T-helper 9 cell (primary cell): ENCODE data around the gene DOCK1.

ENCODE experiments used
- DNase-seq: peaks from one replicate; pipeline ENCODE4 v3.0.0-alpha.2; 2020

Gene DOCK1

GRCh38 chr10:127408733-127409132 lies 503.5 kb downstream of the DOCK1 start:
- DNase-seq, result no peak

GRCh38 chr10:127410030-127410429 lies 504.8 kb downstream of the DOCK1 start:
- DNase-seq, result no peak

- DNase-seq, result no peak
Measured at GRCh38 chr10:127411062-127411461, 505.8 kb downstream of the DOCK1 start.

- no peak for DNase-seq
Measured at GRCh38 chr10:127413326-127413725, 508.1 kb downstream of the DOCK1 start.

DNA sequence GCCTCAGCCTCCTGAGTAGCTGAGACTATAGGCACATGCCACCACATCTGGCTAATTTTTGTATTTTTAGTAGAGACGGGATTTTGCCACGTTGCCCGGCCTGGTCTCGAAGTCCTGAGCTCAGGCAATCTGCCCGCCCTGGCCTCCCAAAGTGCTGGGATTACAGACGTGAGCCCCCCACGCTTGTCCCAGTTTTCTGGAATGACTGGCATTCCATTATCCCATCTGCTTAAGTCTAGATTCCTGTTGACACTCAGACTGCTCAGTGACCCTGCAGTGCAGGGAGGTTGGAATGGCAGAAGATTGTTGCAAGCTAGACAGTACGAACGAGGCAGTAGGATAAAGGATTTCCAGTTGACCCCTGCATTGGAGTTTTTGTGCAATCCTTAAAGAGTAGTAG lies 508.8 kb downstream of the DOCK1 start:
- no peak for DNase-seq

DNA sequence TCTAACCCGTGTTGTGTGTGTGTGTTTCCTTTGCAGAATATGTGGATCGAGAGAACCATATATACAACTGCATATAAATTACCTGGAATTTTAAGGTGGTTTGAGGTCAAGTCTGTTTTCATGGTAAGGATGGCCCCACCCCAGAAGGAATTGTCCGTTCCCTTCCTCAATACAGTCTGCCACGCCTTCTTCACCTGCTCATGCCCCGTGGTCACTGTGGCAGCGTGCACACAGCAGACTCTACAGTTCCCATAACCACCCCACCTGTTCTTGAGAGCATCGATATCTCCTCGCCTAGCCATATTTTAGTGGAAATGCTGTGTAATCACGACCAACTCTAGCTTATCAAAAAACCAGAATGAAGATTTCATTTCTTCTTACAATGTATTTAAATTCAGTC lies 509.9 kb downstream of the DOCK1 start:
- no peak for DNase-seq

- DNase-seq, result no peak
Measured at GRCh38 chr10:127415901-127416581, 510.8 kb downstream of the DOCK1 start.

DNA sequence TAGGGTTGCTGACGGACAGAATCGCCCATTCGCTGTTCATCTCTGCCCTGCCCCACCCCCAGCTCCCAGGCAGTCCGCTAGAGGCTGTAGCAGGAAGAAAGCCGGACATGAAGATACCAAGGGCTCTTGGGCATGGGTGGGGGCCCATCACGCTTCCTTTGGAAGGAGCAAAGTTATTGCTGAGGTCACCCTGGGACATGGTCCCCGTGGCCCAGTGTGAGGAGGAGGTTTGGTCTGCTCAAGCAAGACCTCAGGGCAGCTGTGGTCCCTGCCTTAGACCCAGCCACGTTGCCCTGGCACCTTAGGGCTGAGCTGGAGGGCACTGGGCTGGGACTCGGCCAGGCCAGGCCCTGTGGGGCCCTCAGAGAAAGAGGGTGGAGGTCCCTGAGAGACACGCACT lies 511.8 kb downstream of the DOCK1 start:
- no peak for DNase-seq

- DNase-seq, result no peak
Measured at GRCh38 chr10:127417686-127418401, 512.6 kb downstream of the DOCK1 start.

GRCh38 chr10:127418536-127419168 lies 513.4 kb downstream of the DOCK1 start:
- no peak for DNase-seq

GRCh38 chr10:127420138-127420684 lies 515.0 kb downstream of the DOCK1 start:
- DNase-seq, result no peak

- DNase-seq, result no peak
Measured at GRCh38 chr10:127423218-127423915, 518.1 kb downstream of the DOCK1 start.

DNA sequence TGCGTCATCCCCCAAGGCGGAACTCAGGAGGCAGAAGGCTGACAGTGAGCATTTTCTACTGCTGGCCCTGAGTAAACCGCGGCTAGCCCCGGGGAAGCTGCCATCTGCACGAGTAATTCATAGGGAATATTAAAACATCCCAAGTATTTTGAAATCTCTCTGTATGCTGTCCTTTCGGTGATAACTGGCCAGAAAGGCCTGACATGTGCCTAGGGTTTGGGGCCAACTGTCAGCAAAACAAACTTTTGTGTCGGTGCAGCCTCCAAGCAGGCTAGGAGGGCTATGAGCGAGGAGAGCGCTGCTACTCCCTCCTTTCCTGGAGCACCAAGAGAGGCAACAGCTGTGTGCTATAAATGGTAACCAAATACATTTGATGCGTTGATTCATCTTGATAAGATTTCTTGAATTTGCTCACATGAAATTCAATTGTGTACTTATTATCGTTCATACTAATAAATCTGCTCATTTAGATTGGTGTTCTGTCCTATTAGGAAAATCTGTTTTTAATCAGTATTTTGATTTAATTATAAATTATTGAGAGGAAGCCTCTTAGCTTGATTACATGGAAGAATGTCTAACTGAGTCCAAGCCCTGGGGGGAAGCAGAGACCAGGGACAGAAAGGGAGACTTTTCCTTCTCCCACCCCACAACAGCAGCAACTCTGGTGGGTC lies 519.5 kb downstream of the DOCK1 start:
- DNase-seq, result no peak

DNA sequence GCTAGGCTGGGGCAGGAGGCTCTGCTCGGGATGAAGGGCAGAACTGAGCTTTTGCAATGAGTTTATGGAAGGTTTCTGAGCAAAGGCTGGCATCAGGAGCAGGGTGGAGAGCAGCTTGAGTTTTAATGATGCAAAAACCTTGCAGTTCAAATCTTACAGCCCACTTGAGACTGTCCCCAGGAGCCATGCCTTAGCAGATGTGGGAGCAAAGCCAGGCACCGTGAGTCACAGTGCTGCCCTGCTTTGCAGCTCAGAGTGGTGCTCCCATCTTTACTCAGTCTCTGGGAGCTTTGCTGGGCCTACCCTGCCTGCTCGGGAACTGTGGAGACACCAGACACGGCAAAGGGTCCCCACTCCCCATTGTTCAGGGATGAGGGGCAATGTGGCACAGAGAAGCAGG lies 521.5 kb downstream of the DOCK1 start:
- DNase-seq, result no peak

DNA sequence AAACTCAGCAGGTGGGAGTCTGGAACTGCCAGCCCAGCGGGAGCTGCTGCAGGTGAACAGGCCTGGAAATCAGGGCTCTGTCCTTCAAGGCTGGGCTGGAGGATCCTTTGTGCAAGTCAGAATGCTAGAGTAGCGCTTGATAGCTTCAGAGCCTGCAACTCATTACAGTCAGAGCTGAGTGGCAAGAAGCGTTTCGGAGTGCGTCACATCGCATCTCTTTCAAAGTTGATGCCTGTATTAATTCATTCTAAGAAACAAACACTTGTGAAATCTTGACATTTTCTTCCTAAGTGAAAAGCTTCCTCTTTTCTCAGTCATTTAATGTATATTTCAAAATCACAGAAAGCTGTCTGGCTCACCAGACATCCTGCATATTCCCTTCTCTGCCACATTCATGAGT lies 522.7 kb downstream of the DOCK1 start:
- DNase-seq, result no peak

GRCh38 chr10:127428385-127428980 lies 523.3 kb downstream of the DOCK1 start:
- no peak for DNase-seq

DNA sequence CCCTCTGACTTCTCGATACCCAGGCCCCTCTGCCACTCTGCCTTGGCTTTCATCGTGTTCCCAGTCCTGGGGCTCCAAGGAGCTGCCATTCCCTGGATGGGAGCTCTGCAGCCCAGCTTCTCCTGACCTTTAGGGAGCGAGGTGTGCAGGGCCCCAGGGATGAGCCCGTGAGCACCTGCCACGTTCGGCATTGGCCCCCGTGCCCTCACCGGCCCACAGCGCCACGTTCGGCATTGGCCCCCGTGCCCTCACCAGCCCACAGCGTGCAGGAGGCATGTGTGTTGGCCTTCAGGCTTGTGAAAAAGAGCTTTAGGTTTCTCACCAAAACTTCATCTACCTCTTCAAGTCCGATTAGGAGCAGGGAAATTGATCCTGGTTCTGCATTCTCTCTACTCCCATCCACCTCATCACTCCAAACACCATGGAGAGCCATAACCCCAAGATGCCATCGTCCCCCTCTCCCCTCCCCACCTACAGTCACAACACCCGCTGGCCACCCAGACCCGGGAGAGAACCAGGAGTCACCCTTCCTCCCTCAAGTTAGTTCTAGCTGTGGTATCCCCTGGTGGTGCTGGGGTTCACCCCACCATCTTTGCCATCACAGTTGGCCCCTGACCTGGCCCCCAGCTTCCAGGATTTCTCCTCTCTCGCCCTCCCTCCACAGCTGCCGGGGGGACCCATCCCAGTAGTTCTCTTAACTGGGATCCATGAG lies 524.5 kb downstream of the DOCK1 start:
- DNase-seq, result no peak

DNA sequence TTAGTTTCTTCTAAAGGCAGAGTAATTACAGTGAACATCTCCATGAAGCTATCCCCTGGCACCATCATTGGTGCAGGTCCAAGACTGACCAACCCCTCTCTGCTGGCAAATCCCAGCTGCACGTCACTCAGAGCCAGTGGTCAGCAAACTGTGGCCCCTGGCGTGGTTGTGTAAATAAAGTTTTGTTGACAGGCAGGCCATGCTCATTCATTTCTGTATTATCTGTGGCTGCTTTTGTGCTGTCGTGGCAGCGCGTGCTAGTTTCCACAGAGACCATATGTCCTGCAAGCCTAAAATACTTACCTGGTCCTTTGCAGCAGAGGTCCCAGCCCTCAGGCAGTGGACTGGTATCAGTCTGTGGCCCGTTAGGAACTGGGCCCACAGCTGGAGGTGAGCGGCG lies 526.3 kb downstream of the DOCK1 start:
- DNase-seq, result no peak

GRCh38 chr10:127434006-127434405 lies 528.8 kb downstream of the DOCK1 start:
- DNase-seq, result no peak

DNA sequence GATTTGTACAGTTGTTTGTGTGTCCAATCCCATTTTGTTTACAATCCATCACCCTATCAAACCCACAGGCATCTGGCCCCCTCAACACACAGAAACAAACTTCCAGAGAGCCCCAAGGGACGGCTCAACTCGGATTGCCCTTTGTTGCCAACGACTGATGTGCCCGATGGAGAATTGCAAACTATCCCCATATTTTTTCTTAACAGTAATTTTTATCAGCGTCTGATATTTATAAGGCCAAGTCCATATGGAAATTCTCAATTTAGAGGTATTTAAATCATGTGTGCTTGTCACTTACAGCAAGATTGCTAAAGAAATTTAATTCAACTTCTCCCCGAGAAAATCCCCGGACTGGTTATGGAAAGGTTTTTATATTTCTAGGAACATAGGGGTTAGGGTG lies 530.0 kb downstream of the DOCK1 start:
- no peak for DNase-seq

DNA sequence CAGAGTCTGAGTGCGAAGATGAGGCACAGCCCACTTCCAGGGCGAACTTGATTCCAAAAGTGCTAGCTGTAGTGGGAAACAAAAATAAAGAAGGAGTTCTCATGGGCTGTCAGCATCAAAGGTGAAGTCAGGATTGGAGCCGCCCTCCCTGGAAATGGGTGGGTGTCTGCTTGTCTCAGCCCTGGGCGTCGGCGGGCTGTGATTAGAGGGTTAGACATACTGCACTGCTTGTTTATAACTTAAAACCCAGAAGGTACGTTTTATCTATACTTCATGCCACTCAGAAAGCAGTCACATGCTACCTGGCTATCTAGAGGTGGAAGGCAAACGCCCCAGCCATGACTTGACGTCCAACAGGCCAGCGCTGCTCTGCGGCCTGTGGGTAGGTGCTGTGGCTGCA lies 535.1 kb downstream of the DOCK1 start:
- DNase-seq, result no peak
